SU-DHL-6 (cell line): ENCODE measurements around the gene CIRBP.
A peak's percentile ranks its signal among the peaks of the same experiment; 100 is the strongest.
"Not testable (repeated sequence)": the region's sequence is repeated elsewhere in the genome, so short reads cannot be mapped to it uniquely, and the experiment has no call there.

ENCODE experiments used
- H2AFZ ChIP-seq: fragments of 200-600 bp; sonication (generic); 2 replicates; pipeline ENCODE4 v1.6.1; 2014; ENCODE audit warnings: low read depth, mild to moderate bottlenecking, moderate library complexity, mixed read lengths, antibody characterized with exemption, low read length; ENCODE audit not compliant: severe bottlenecking
- H3F3A ChIP-seq: fragments of 200-600 bp; shearing (Covaris generic); 2 replicates; pipeline ENCODE4 v1.6.0; 2016; ENCODE audit warnings: antibody characterized with exemption, mild to moderate bottlenecking; ENCODE audit not compliant: insufficient read depth
- H3K27ac ChIP-seq: fragments of 200-600 bp; sonication (generic); 2 replicates; pipeline ENCODE4 v1.5.1; 2016; ENCODE audit warnings: low read depth, mild to moderate bottlenecking, low read length, moderate library complexity, mixed read lengths
- H3K27me3 ChIP-seq: fragments of 200-600 bp; sonication (generic), shearing (Covaris generic); 2 replicates; pipeline ENCODE4 v1.6.0; 2014; ENCODE audit warnings: mild to moderate bottlenecking, low read length
- H3K36me3 ChIP-seq: fragments of 200-600 bp; sonication (generic); 2 replicates; pipeline ENCODE4 v1.6.1; 2014; ENCODE audit warnings: mild to moderate bottlenecking, low read length, mixed read lengths
- H3K4me2 ChIP-seq: fragments of 300-600, 200-600 bp; shearing (Covaris generic), sonication (generic); 2 replicates; pipeline ENCODE4 v1.6.0; 2014; ENCODE audit warnings: low read length, low read depth, mild to moderate bottlenecking; ENCODE audit not compliant: poor library complexity, severe bottlenecking
- H3K4me3 ChIP-seq: fragments of 200-600 bp; sonication (generic); 2 replicates; pipeline ENCODE4 v1.5.1; 2014; ENCODE audit warnings: antibody characterized with exemption, low read length, mild to moderate bottlenecking, mixed read lengths; ENCODE audit not compliant: insufficient read depth, poor library complexity, severe bottlenecking
- H3K79me2 ChIP-seq: fragments of 200-600 bp; sonication (generic); 2 replicates; pipeline ENCODE4 v1.6.1; 2014; ENCODE audit warnings: mild to moderate bottlenecking, low read length, moderate library complexity; ENCODE audit not compliant: insufficient read depth
- H3K9ac ChIP-seq: fragments of 200-600 bp; sonication (generic); 2 replicates; pipeline ENCODE4 v1.7.0; 2014; ENCODE audit warnings: mild to moderate bottlenecking, low read length
- H3K9me2 ChIP-seq: fragments of 200-600 bp; sonication (generic); replicated peaks from 2 replicates; pipeline ENCODE4 v1.6.1; 2014; ENCODE audit warnings: low read length; ENCODE audit not compliant: insufficient read depth
- H3K9me3 ChIP-seq: fragments of 200-600 bp; sonication (generic); 2 replicates; pipeline ENCODE4 v1.6.1; 2014; ENCODE audit warnings: low read length, mixed read lengths; ENCODE audit not compliant: insufficient read depth
- H4K20me1 ChIP-seq: fragments of 200-600 bp; sonication (generic); 2 replicates; pipeline ENCODE4 v1.6.1; 2014; ENCODE audit warnings: low read depth, mild to moderate bottlenecking, antibody characterized with exemption, low read length, moderate library complexity, mixed read lengths
- CTCF ChIP-seq: fragments of 200-600 bp; sonication (generic); IDR thresholded peaks from one replicate; pipeline ENCODE4 v1.5.1; 2017; ENCODE audit warnings: antibody characterized with exemption, mild to moderate bottlenecking, low read length, moderate library complexity; ENCODE audit not compliant: insufficient read depth, poor library complexity, severe bottlenecking
- EZH2phosphoT487 ChIP-seq: fragments of 200-600 bp; sonication (generic), shearing (Covaris generic); conservative IDR thresholded peaks from 2 replicates; pipeline ENCODE4 v1.6.1; 2018; ENCODE audit warnings: mild to moderate bottlenecking, antibody characterized with exemption, low read length, moderate library complexity, mixed read lengths

Gene CIRBP

GRCh38 chr19:1245494-1246264 lies 23.5 kb upstream of the CIRBP start:
- Histone ChIP-seq H3K4me3 (no peak overlapping the region), H3K27me3 (no peaks in the 10 kb centered on the region), H3K36me3 (no peaks in the 10 kb centered on the region), H3K9me2 (no peaks in the 10 kb centered on the region), H3F3A (peaks cover 25% of the 10 kb centered on the region; the same call in 1 of the 2 replicates), H3K79me2 (peaks cover 16% of the 10 kb centered on the region), H3K9ac (no peak overlapping the region), H2AFZ (no peak overlapping the region), H3K9me3 (no peaks in the 10 kb centered on the region), H3K4me2 (peak overlapping the region; percentile 56), H4K20me1 (no peaks in the 10 kb centered on the region), H3K27ac (peak overlapping the region; percentile 31; the same call in 1 of the 2 replicates)
- TF ChIP-seq CTCF (no peak), EZH2phosphoT487 (no peak)

- H2AFZ ChIP-seq, H3K9me3 ChIP-seq, H3K4me2 ChIP-seq, H3K27me3 ChIP-seq, H3K4me3 ChIP-seq, H3K9ac ChIP-seq, H3K9me2 ChIP-seq, H3K36me3 ChIP-seq, H4K20me1 ChIP-seq: not testable (repeated sequence)
- peaks cover 24% of the 10 kb centered on the region for H3K79me2 ChIP-seq
- peaks cover 27% of the 10 kb centered on the region; the same call in 1 of the 2 replicates for H3F3A ChIP-seq
- peak overlapping the region; percentile 31; the same call in 1 of the 2 replicates for H3K27ac ChIP-seq
These were observed 22.7 kb upstream of the CIRBP start for GRCh38 chr19:1246265-1247087.

GRCh38 chr19:1247748-1248138 lies 21.4 kb upstream of the CIRBP start:
- H2AFZ ChIP-seq = no peak overlapping the region
- peaks cover 28% of the 10 kb centered on the region; the same call in 1 of the 2 replicates for H3F3A ChIP-seq
- no peaks in the 10 kb centered on the region for H3K27me3 ChIP-seq
- no peak for TF ChIP-seq CTCF
- no peak for TF ChIP-seq EZH2phosphoT487
- H3K9ac ChIP-seq = peak overlapping the region; percentile 88
- no peaks in the 10 kb centered on the region for H3K9me3 ChIP-seq
- peaks cover 19% of the 10 kb centered on the region for H3K79me2 ChIP-seq
- no peaks in the 10 kb centered on the region for H4K20me1 ChIP-seq
- no peaks in the 10 kb centered on the region for H3K9me2 ChIP-seq
- H3K4me2 ChIP-seq = peak overlapping the region; percentile 83
- no peaks in the 10 kb centered on the region for H3K36me3 ChIP-seq
- H3K4me3 ChIP-seq = no peak overlapping the region
- peak overlapping the region; percentile 89 for H3K27ac ChIP-seq
